B cell (primary cell): ENCODE measurements around the gene SPEG. TPM values are rescaled to one million over a fixed set of nuclear protein-coding genes. Genes with fewer than 3 reads are reported as not detected.

Experiments used
- ATAC-seq: fragments of 200-7000 bp; cut with Tn5 transposase; one replicate; pipeline ENCODE4 v1.10.0; 2021; ENCODE audit warnings: low read depth, mild to moderate bottlenecking, moderate number of reproducible peaks, moderate library complexity
- CTCF ChIA-PET: fragments of 350-600 bp; sonication (Branson Sonifier 250); formaldehyde crosslinking; loops from one replicate; lab custom pipeline; 2021; ENCODE audit warnings: antibody characterized with exemption, inconsistent platforms; lab: Charles Lee
- POLR2A ChIA-PET: fragments of 350-600 bp; sonication (Branson Sonifier 250); formaldehyde crosslinking; loops from one replicate; lab custom pipeline; 2021; ENCODE audit warnings: antibody characterized with exemption; lab: Charles Lee
- DNase-seq: peaks from one replicate; pipeline ENCODE4 v3.0.0; 2013
- H2AFZ ChIP-seq: 2 replicates; pipeline ENCODE4 v1.6.1; 2012; ENCODE audit warnings: mild to moderate bottlenecking, low read depth, low read length; ENCODE audit not compliant: insufficient read depth, poor library complexity, severe bottlenecking
- H3K27ac ChIP-seq, 2 donors: 1 replicate in 1 of 2; 2 replicates in 1 of 2; pipeline ENCODE4 v1.5.1; 2012 to 2013; ENCODE audit warnings: low read length in 2 of 2, mild to moderate bottlenecking in 2 of 2, moderate library complexity in 1 of 2
- H3K27me3 ChIP-seq, 4 experiments: fragments of 200-600 bp in 1 of 4; sonication (generic) in 1 of 4; replicated peaks in 1 of 4; 1 replicate in 2 of 4; 2 replicates in 2 of 4; pipeline versions ENCODE4 v1.6.1 to v1.7.0; 2013 to 2016; ENCODE audit warnings: low read length in 3 of 4, mild to moderate bottlenecking in 2 of 4, mixed read lengths in 1 of 4, moderate library complexity in 1 of 4; ENCODE audit not compliant: insufficient read depth in 4 of 4, control insufficient read depth in 3 of 4; ENCODE audit errors: control extremely low read depth in 1 of 4
- H3K36me3 ChIP-seq, 2 experiments: replicated peaks in 1 of 2; 1 replicate in 1 of 2; 2 replicates in 1 of 2; pipeline versions ENCODE4 v1.6.1 to v1.7.1; 2013; ENCODE audit warnings: low read length in 1 of 2; ENCODE audit not compliant: insufficient read depth in 2 of 2, control insufficient read depth in 1 of 2; ENCODE audit errors: control extremely low read depth in 1 of 2, extremely low read depth in 1 of 2
- H3K4me1 ChIP-seq, 2 donors: fragments of 200-600 bp in 1 of 2; sonication (generic) in 1 of 2; 1 replicate in 1 of 2; 2 replicates in 1 of 2; pipeline versions ENCODE4 v1.5.1 to v1.6.1; 2013 to 2017; ENCODE audit warnings: low read length in 2 of 2; ENCODE audit not compliant: control insufficient read depth in 2 of 2, insufficient read depth in 2 of 2
- H3K4me2 ChIP-seq: replicated peaks from 2 replicates; pipeline ENCODE3; 2012; ENCODE audit warnings: mild to moderate bottlenecking, low read depth, low read length; ENCODE audit not compliant: poor library complexity, severe bottlenecking
- H3K4me3 ChIP-seq, 5 experiments: fragments of 200-600 bp in 1 of 5; sonication (generic) in 1 of 5; 1 replicate in 3 of 5; 2 replicates in 2 of 5; pipeline versions ENCODE4 v1.5.1 to v1.7.0; 2011 to 2016; ENCODE audit warnings: low read length in 4 of 5, mild to moderate bottlenecking in 4 of 5, low read depth in 2 of 5, control low read depth in 1 of 5, moderate library complexity in 1 of 5; ENCODE audit not compliant: insufficient read depth in 1 of 5; ENCODE audit errors: control extremely low read depth in 1 of 5, extremely low read depth in 1 of 5
- H3K79me2 ChIP-seq: fragments of 200-600 bp; sonication (generic); one replicate; pipeline ENCODE4 v1.6.0; 2016; ENCODE audit warnings: low read length; ENCODE audit not compliant: control insufficient read depth, insufficient read depth
- H3K9ac ChIP-seq: fragments of 200-600 bp; sonication (generic); 2 replicates; pipeline ENCODE4 v1.6.1; 2017; ENCODE audit warnings: mild to moderate bottlenecking, low read length, moderate library complexity
- H3K9me3 ChIP-seq, 3 donors: one replicate each; pipeline versions ENCODE4 v1.6.1 to v1.7.1; 2013; ENCODE audit warnings: low read length in 2 of 3; ENCODE audit not compliant: control insufficient read depth in 2 of 3, insufficient read depth in 1 of 3; ENCODE audit errors: control extremely low read depth in 1 of 3
- H4K20me1 ChIP-seq: 2 replicates; pipeline ENCODE4 v1.6.0; 2012; ENCODE audit warnings: mild to moderate bottlenecking, low read length; ENCODE audit not compliant: insufficient read depth, control insufficient read depth, poor library complexity, severe bottlenecking
- H3K27ac Mint-ChIP-seq: one replicate; pipeline ENCODE4 v1.8.0; 2021; ENCODE audit warnings: mixed read lengths
- H3K27me3 Mint-ChIP-seq: one replicate; pipeline ENCODE4 v1.8.0; 2021; ENCODE audit warnings: mixed read lengths
- H3K4me1 Mint-ChIP-seq: one replicate; pipeline ENCODE4 v1.8.0; 2021; ENCODE audit warnings: mixed read lengths
- H3K4me3 Mint-ChIP-seq: one replicate; pipeline ENCODE4 v1.8.0; 2021; ENCODE audit warnings: mixed read lengths
- H3K9me3 Mint-ChIP-seq: one replicate; pipeline ENCODE4 v1.8.0; 2022; ENCODE audit warnings: mixed read lengths; ENCODE audit not compliant: insufficient read depth
- EZH2 ChIP-seq: IDR thresholded peaks from 2 replicates; pipeline ENCODE4 v1.6.1; 2012; ENCODE audit warnings: borderline replicate concordance, low read depth, mild to moderate bottlenecking, moderate library complexity, low read length; ENCODE audit not compliant: insufficient read depth, poor library complexity, severe bottlenecking
- WGBS: methylation state at CpG from one replicate; pipeline ENCODE4 v1.1.5; 2013; ENCODE audit warnings: missing lambda C conversion rate; ENCODE audit not compliant: insufficient coverage; 5-methylcytosine and 5-hydroxymethylcytosine counted together
- intact Hi-C: fragments of 100-400 bp; cut with micrococcal nuclease; formaldehyde crosslinking; loops from one replicate; pipeline ENCODE4 v1.10.0; 2022
- polyA plus RNA-seq: library from polyadenylated mRNA; depleted of rRNA; stranded (reverse); fragments of >200 nt; gene quantifications from 2 replicates; pipeline ENCODE4 v1.2.3, GENCODE V29; 2012
- total RNA-seq, 2 donors: library from RNA; stranded (reverse); fragments of 120-200 nt in 1 of 2; gene quantifications; 1 replicate in 1 of 2; 2 replicates in 1 of 2; pipeline versions ENCODE4 v1.2.3 to v1.2.4, GENCODE V29; 2013 to 2022
- TF ChIP-seq, protein P1 (sequence below): fragments of 200-600 bp; IDR thresholded peaks from one replicate; pipeline ENCODE4 v1.8.0; 2022; ENCODE audit warnings: antibody characterized with exemption, mild to moderate bottlenecking

The SPEG gene
- total and polyA plus RNA-seq, 2 donors (not counting 1 experiment from before 2014, with no cell fraction given): 0.03 to 0.74 TPM

GRCh38 chr2:219409619-219410018, 25.0 kb upstream of the SPEG start:
- ATAC-seq: no peak
- peaks cover 0 to 9% (median 6%) of the 10 kb centered on the region in 3 donors for H3K9me3 ChIP-seq
- H3K79me2 ChIP-seq: no peaks in the 10 kb centered on the region
- H3K4me2 ChIP-seq: no peak overlapping the region
- intact Hi-C loops: no loop called here
- H3K27ac ChIP-seq: no peak overlapping the region
- H3K4me3 ChIP-seq: no peak overlapping the region
- TF ChIP-seq EZH2: no peak
- TF ChIP-seq, protein P1, sequence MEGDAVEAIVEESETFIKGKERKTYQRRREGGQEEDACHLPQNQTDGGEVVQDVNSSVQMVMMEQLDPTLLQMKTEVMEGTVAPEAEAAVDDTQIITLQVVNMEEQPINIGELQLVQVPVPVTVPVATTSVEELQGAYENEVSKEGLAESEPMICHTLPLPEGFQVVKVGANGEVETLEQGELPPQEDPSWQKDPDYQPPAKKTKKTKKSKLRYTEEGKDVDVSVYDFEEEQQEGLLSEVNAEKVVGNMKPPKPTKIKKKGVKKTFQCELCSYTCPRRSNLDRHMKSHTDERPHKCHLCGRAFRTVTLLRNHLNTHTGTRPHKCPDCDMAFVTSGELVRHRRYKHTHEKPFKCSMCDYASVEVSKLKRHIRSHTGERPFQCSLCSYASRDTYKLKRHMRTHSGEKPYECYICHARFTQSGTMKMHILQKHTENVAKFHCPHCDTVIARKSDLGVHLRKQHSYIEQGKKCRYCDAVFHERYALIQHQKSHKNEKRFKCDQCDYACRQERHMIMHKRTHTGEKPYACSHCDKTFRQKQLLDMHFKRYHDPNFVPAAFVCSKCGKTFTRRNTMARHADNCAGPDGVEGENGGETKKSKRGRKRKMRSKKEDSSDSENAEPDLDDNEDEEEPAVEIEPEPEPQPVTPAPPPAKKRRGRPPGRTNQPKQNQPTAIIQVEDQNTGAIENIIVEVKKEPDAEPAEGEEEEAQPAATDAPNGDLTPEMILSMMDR: no peak
- ChIA-PET CTCF (interaction anchor here (1.1 to 1.4 kb wide), 2 partner anchors 120 kb away, joined by 3 to 6 read pairs; no protein-coding TSS in a partner anchor), POLR2A (no interaction called here)
- H3K4me1 ChIP-seq: no peaks in the 10 kb centered on the region
- Mint-ChIP-seq H3K4me3 (no peak overlapping the region), H3K4me1 (no peaks in the 10 kb centered on the region), H3K27ac (no peak overlapping the region), H3K9me3 (peaks cover 4% of the 10 kb centered on the region), H3K27me3 (peaks cover 22% of the 10 kb centered on the region)
- WGBS: 94% methylated on average over 5 of the region's 5 CpGs
- no peak overlapping the region for H2AFZ ChIP-seq
- DNase-seq: no peak
- H4K20me1 ChIP-seq: no peaks in the 10 kb centered on the region
- H3K36me3 ChIP-seq: no peaks in the 10 kb centered on the region
- peaks cover 0 to 18% (median 3%) of the 10 kb centered on the region in 4 experiments for H3K27me3 ChIP-seq
- no peak overlapping the region for H3K9ac ChIP-seq

DNA sequence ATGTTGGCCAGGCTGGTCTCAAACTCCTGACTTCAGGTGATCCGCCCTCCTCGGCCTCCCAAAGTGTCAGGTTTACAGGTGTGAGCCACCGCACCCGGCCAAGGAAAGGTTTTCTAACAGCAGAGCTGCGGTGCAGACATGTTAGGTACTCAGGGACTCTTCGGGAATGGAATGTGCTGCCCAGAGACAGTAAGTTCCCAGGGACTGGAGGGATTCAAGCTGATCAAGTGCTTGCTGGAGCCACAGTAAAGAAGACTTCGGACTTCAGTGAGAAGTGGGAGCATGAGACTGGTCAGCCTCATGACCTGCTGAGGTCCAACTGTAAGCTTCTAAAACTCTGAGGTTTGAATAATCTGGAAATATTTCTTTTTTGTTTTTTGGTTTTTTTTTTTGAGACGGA, 24.3 kb upstream of the SPEG start:
- H3K4me3 Mint-ChIP-seq: no peak overlapping the region
- Histone ChIP-seq H3K36me3 (no peaks in the 10 kb centered on the region), H2AFZ (no peak overlapping the region), H3K4me1 (no peaks in the 10 kb centered on the region), H3K79me2 (no peaks in the 10 kb centered on the region), H3K4me3 (no peak overlapping the region), H3K27me3 (peaks cover 0 to 15% (median 3%) of the 10 kb centered on the region in 4 experiments), H3K9me3 (peaks cover 0 to 9% (median 6%) of the 10 kb centered on the region in 3 donors), H3K27ac (no peak overlapping the region), H3K4me2 (no peak overlapping the region), H3K9ac (no peak overlapping the region), H4K20me1 (no peaks in the 10 kb centered on the region)
- no peak overlapping the region for H3K27ac Mint-ChIP-seq
- no peak for DNase-seq
- H3K9me3 Mint-ChIP-seq: peaks cover 4% of the 10 kb centered on the region
- WGBS: 93% methylated on average over 6 of the region's 8 CpGs
- H3K27me3 Mint-ChIP-seq: peaks cover 22% of the 10 kb centered on the region
- ChIA-PET POLR2A (no interaction called here), CTCF (interaction anchor here (1.4 kb wide), 1 partner anchor 119 kb away, joined by 6 read pairs; no protein-coding TSS in a partner anchor)
- H3K4me1 Mint-ChIP-seq: no peaks in the 10 kb centered on the region
- intact Hi-C loops: no loop called here
- ATAC-seq: no peak
- TF ChIP-seq, protein P1: no peak
- TF ChIP-seq EZH2: no peak
